GDM1 (cell line): Measurements from ENCODE around the gene ADAMTS6.

ENCODE experiments used
- DNase-seq: peaks from one replicate; lab custom pipeline; 2025; lab: John Stamatoyannopoulos, UW

ADAMTS6 gene

GRCh38 chr5:65144136-65144871 is 337.4 kb downstream of the ADAMTS6 start:
- no peak for DNase-seq

GRCh38 chr5:65142511-65143011 is 339.2 kb downstream of the ADAMTS6 start:
- DNase-seq, result no peak

GRCh38 chr5:65142016-65142415 is 339.7 kb downstream of the ADAMTS6 start:
- no peak for DNase-seq

GRCh38 chr5:65141493-65141892 is 340.2 kb downstream of the ADAMTS6 start:
- no peak for DNase-seq

GRCh38 chr5:65137631-65138030 is 344.1 kb downstream of the ADAMTS6 start:
- DNase-seq, result no peak

- DNase-seq, result no peak
Observed at GRCh38 chr5:65133477-65134110, 348.1 kb downstream of the ADAMTS6 start.

- DNase-seq, result no peak
Observed at GRCh38 chr5:65132386-65132785, 349.3 kb downstream of the ADAMTS6 start.

GRCh38 chr5:65128226-65128625 is 353.5 kb downstream of the ADAMTS6 start:
- DNase-seq, result no peak

GRCh38 chr5:65127161-65127901 is 354.4 kb downstream of the ADAMTS6 start:
- DNase-seq, result no peak

- DNase-seq, result no peak
Observed at GRCh38 chr5:65126542-65127069, 355.1 kb downstream of the ADAMTS6 start.

GRCh38 chr5:65125591-65126541 is 355.9 kb downstream of the ADAMTS6 start:
- no peak for DNase-seq

GRCh38 chr5:65121880-65122436 is 359.8 kb downstream of the ADAMTS6 start:
- DNase-seq, result no peak

GRCh38 chr5:65120371-65120967 is 361.3 kb downstream of the ADAMTS6 start:
- DNase-seq, result no peak

- no peak for DNase-seq
Observed at GRCh38 chr5:65117525-65117924, 364.2 kb downstream of the ADAMTS6 start.

- no peak for DNase-seq
Observed at GRCh38 chr5:65113771-65114170, 367.9 kb downstream of the ADAMTS6 start.

- DNase-seq, result no peak
Observed at GRCh38 chr5:65111961-65112658, 369.6 kb downstream of the ADAMTS6 start.

GRCh38 chr5:65108786-65109743 is 372.7 kb downstream of the ADAMTS6 start:
- no peak for DNase-seq

- no peak for DNase-seq
Observed at GRCh38 chr5:65105301-65105700, 376.4 kb downstream of the ADAMTS6 start.

GRCh38 chr5:65104831-65105230 is 376.9 kb downstream of the ADAMTS6 start:
- no peak for DNase-seq
